ENCODE data around the gene PIGL. TPM values are rescaled to one million over a fixed set of nuclear protein-coding genes. Genes with fewer than 3 reads are reported as not detected.
A peak's percentile ranks its signal among the peaks of the same experiment; 100 is the strongest.

Gene PIGL
- total and polyA plus RNA-seq, 4 experiments from 2014 or later = 8.1 to 71.1 (median 44.0) TPM

- Histone ChIP-seq H3K4me3 (ENCODE audit: low read length in 2 of 2) (no peak overlapping the region), H3K36me3 (ENCODE audit: insufficient read depth, low read length) (no peaks in the 10 kb centered on the region), H3K9me3 (ENCODE audit: control insufficient read depth in 1 of 2, low read length in 2 of 2) (no peaks in the 10 kb centered on the region), H3K4me1 (ENCODE audit: insufficient read depth, low read length) (peaks cover 8% of the 10 kb centered on the region), H3K27ac (ENCODE audit: low read depth, low read length) (no peak overlapping the region), H3K27me3 (ENCODE audit: insufficient read depth, low read length) (no peaks in the 10 kb centered on the region)
- Mint-ChIP-seq H3K9me3 (no peaks in the 10 kb centered on the region), H3K4me1 (peaks cover 9 to 19% (median 16%) of the 10 kb centered on the region in 4 donors), H3K36me3 (peaks cover 35 to 42% of the 10 kb centered on the region in 2 donors), H3K4me3 (peak overlapping the region in 1 of 8 donors; percentile 60), H3K27ac (peak overlapping the region in 1 of 7 donors; percentile 11), H3K27me3 (no peaks in the 10 kb centered on the region)
- CTCF ChIA-PET (ENCODE audit: partially characterized antibody) = no interaction called here
- POLR2A ChIA-PET (ENCODE audit: partially characterized antibody) = no interaction called here
- intact Hi-C loops (cut with micrococcal nuclease) = no loop called here
- DNase-seq = no peak
Observed at GRCh38 chr17:16314189-16314588, 97.2 kb downstream of the PIGL start.

DNA sequence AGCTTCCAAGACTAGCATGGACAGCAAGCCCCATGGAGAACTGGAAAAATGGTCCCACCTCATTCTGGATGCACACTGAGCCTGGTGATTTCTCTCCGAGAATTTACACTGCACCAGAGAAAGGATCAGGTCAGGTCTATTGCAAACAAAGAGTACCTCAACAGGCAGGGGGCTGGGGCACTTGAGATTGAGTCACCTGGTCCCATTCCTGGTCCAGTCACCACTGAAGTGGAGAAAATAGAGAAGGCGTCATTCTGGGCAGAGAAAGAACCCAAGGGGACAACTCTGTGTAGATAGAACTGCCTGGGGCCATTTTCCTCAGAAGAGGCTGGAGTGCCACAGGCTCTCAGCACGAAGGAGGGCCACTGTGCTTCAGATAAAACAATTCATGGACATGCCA is 97.8 kb downstream of the PIGL start:
- POLR2A ChIA-PET (ENCODE audit: partially characterized antibody) = no interaction called here
- no peak overlapping the region for H3K27ac ChIP-seq (ENCODE audit: low read depth, low read length)
- no peak for DNase-seq
- H3K27me3 ChIP-seq (ENCODE audit: insufficient read depth, low read length) = no peaks in the 10 kb centered on the region
- Mint-ChIP-seq H3K9me3 (no peaks in the 10 kb centered on the region), H3K27ac (no peak overlapping the region), H3K27me3 (no peaks in the 10 kb centered on the region), H3K36me3 (peaks cover 39 to 43% of the 10 kb centered on the region in 2 donors), H3K4me1 (peaks cover 9 to 19% (median 16%) of the 10 kb centered on the region in 4 donors), H3K4me3 (no peak overlapping the region)
- H3K4me1 ChIP-seq (ENCODE audit: insufficient read depth, low read length) = peaks cover 8% of the 10 kb centered on the region
- no peaks in the 10 kb centered on the region for H3K36me3 ChIP-seq (ENCODE audit: insufficient read depth, low read length)
- CTCF ChIA-PET (ENCODE audit: partially characterized antibody) = interaction anchor here (0.7 to 1.1 kb wide), 2 partner anchors 11 to 64 kb away, joined by 3 to 4 read pairs; no protein-coding TSS in a partner anchor
- intact Hi-C loops (cut with micrococcal nuclease) = no loop called here
- no peak overlapping the region for H3K4me3 ChIP-seq (ENCODE audit: low read length in 2 of 2)
- no peaks in the 10 kb centered on the region for H3K9me3 ChIP-seq (ENCODE audit: control insufficient read depth in 1 of 2, low read length in 2 of 2)

DNA sequence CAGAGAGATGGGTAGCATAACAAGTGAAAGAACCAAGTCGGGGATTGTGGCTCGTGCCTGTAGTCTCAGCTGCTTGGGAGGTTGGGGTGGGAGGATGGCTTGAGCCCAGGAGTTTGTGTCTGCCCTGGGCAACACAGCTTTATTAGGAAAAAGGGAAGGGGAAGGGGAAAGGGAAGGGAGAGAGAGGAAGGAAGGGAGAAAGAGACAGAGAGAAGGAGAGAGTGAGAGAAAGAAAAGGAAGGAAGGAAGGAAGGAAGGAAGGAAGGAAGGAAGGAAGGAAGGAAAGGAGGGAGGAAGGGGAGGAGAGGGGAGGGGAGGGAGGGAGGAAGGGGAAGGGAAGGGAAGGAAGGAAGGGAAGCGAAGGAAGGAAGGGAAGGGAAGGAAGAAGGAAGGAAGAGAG is 103.0 kb downstream of the PIGL start:
- H3K36me3 Mint-ChIP-seq = peaks cover 30 to 36% of the 10 kb centered on the region in 2 donors

DNA sequence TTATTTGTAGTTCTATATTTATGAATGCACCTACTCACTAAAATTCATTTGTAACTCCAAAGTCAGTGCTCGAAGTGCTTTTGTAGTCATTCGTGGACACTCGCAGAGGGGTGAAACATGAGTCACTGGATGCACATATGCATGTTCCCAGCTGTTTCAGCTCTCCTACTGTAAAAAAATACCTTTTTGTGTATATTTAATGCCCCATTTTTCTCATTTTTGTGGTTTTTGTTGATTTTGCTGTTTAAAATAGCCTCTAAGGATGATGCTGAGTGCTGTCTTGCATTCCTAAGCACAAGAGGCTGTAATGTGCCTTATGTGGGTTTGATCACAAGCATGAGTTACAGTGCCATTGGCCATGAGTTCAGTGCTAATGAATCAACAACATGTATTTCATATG is 105.6 kb downstream of the PIGL start:
- Histone ChIP-seq H3K4me1 (ENCODE audit: insufficient read depth, low read length) (no peaks in the 10 kb centered on the region), H3K27ac (ENCODE audit: low read depth, low read length) (no peak overlapping the region), H3K4me3 (ENCODE audit: low read length in 2 of 2) (no peak overlapping the region), H3K9me3 (ENCODE audit: control insufficient read depth in 1 of 2, low read length in 2 of 2) (no peaks in the 10 kb centered on the region), H3K27me3 (ENCODE audit: insufficient read depth, low read length) (no peaks in the 10 kb centered on the region), H3K36me3 (ENCODE audit: insufficient read depth, low read length) (peaks cover 11% of the 10 kb centered on the region)
- POLR2A ChIA-PET (ENCODE audit: partially characterized antibody) = no interaction called here
- H3K4me3 Mint-ChIP-seq = no peak overlapping the region
- H3K4me1 Mint-ChIP-seq = no peaks in the 10 kb centered on the region
- H3K36me3 Mint-ChIP-seq = peaks cover 33 to 34% of the 10 kb centered on the region in 2 donors
- H3K9me3 Mint-ChIP-seq = no peaks in the 10 kb centered on the region
- intact Hi-C loops (cut with micrococcal nuclease) = no loop called here
- no peaks in the 10 kb centered on the region for H3K27me3 Mint-ChIP-seq
- no peak for DNase-seq
- H3K27ac Mint-ChIP-seq = no peak overlapping the region
- CTCF ChIA-PET (ENCODE audit: partially characterized antibody) = no interaction called here

More for the DNA sequence above, 103.0 kb downstream of the PIGL start:
- peak overlapping the region in 1 of 7 donors; percentile 31 for H3K27ac Mint-ChIP-seq
- no peaks in the 10 kb centered on the region for H3K27me3 Mint-ChIP-seq
- H3K27ac ChIP-seq (ENCODE audit: low read depth, low read length) = no peak overlapping the region
- H3K9me3 Mint-ChIP-seq = no peaks in the 10 kb centered on the region
- no peaks in the 10 kb centered on the region for H3K27me3 ChIP-seq (ENCODE audit: insufficient read depth, low read length)
- DNase-seq = no peak
- no peaks in the 10 kb centered on the region for H3K9me3 ChIP-seq (ENCODE audit: control insufficient read depth in 1 of 2, low read length in 2 of 2)
- H3K4me1 ChIP-seq (ENCODE audit: insufficient read depth, low read length) = no peaks in the 10 kb centered on the region
- intact Hi-C loops (cut with micrococcal nuclease) = no loop called here
- no peak overlapping the region for H3K4me3 ChIP-seq (ENCODE audit: low read length in 2 of 2)
- CTCF ChIA-PET (ENCODE audit: partially characterized antibody) = interaction anchor here (1.4 to 1.5 kb wide), 2 partner anchors 26 to 44 kb away, joined by 3 to 4 read pairs; no protein-coding TSS in a partner anchor
- POLR2A ChIA-PET (ENCODE audit: partially characterized antibody) = no interaction called here
- H3K4me1 Mint-ChIP-seq = no peaks in the 10 kb centered on the region
- no peak overlapping the region for H3K4me3 Mint-ChIP-seq
- no peaks in the 10 kb centered on the region for H3K36me3 ChIP-seq (ENCODE audit: insufficient read depth, low read length)

GRCh38 chr17:16325964-16326363 is 109.0 kb downstream of the PIGL start:
- POLR2A ChIA-PET (ENCODE audit: partially characterized antibody) = no interaction called here
- H3K4me1 Mint-ChIP-seq = peaks cover 0 to 2% (median 0%) of the 10 kb centered on the region in 4 donors
- CTCF ChIA-PET (ENCODE audit: partially characterized antibody) = interaction anchor here (1.1 to 1.9 kb wide), 4 partner anchors 10 to 108 kb away, joined by 3 to 10 read pairs (median 3); no protein-coding TSS in a partner anchor
- H3K9me3 Mint-ChIP-seq = peaks cover 0 to 1% (median 0%) of the 10 kb centered on the region in 8 donors
- H3K36me3 Mint-ChIP-seq = peaks cover 32 to 33% of the 10 kb centered on the region in 2 donors
- no peaks in the 10 kb centered on the region for H3K9me3 ChIP-seq (ENCODE audit: control insufficient read depth in 1 of 2, low read length in 2 of 2)
- no peak overlapping the region for H3K4me3 ChIP-seq (ENCODE audit: low read length in 2 of 2)
- no peaks in the 10 kb centered on the region for H3K27me3 ChIP-seq (ENCODE audit: insufficient read depth, low read length)
- no peaks in the 10 kb centered on the region for H3K4me1 ChIP-seq (ENCODE audit: insufficient read depth, low read length)
- no peak overlapping the region for H3K27ac ChIP-seq (ENCODE audit: low read depth, low read length)
- H3K4me3 Mint-ChIP-seq = no peak overlapping the region
- no peak for DNase-seq
- H3K27me3 Mint-ChIP-seq = no peaks in the 10 kb centered on the region
- intact Hi-C loops (cut with micrococcal nuclease) = no loop called here
- H3K36me3 ChIP-seq (ENCODE audit: insufficient read depth, low read length) = peaks cover 11% of the 10 kb centered on the region
- peak overlapping the region in 3 of 7 donors; percentile 25 to 57 (median 35) for H3K27ac Mint-ChIP-seq

DNA sequence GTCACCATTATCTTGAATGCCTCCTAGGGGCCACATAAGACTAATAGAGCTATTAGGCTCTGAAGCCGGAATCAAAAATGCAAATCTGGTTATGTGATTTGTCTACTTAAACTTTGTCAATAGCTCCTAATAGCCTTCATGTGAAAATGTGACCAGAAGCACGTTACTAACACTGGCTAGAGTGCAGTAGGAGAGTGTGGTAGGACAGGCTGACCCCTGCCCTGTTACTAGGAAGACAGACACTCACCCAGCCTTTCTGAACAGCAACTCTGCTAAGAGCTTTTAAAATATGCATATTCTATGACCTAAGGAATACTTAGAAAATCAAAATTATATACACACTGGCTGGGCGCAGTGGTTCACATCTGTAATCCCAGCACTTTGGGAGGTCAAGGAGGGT is 110.0 kb downstream of the PIGL start:
- no peaks in the 10 kb centered on the region for H3K27me3 Mint-ChIP-seq
- peaks cover 28 to 33% of the 10 kb centered on the region in 2 donors for H3K36me3 Mint-ChIP-seq
- H3K27ac Mint-ChIP-seq = no peak overlapping the region
- peaks cover 11% of the 10 kb centered on the region for H3K36me3 ChIP-seq (ENCODE audit: insufficient read depth, low read length)
- peaks cover 0 to 2% (median 0%) of the 10 kb centered on the region in 4 donors for H3K4me1 Mint-ChIP-seq
- no peak overlapping the region for H3K4me3 Mint-ChIP-seq
- H3K9me3 Mint-ChIP-seq = peaks cover 0 to 1% (median 0%) of the 10 kb centered on the region in 8 donors
- ChIA-PET CTCF (ENCODE audit: partially characterized antibody) (interaction anchor here (1.7 to 1.9 kb wide), 2 partner anchors 10 to 37 kb away, joined by 3 to 10 read pairs; no protein-coding TSS in a partner anchor), POLR2A (ENCODE audit: partially characterized antibody) (no interaction called here)
- intact Hi-C loops (cut with micrococcal nuclease) = no loop called here
- H3K9me3 ChIP-seq (ENCODE audit: control insufficient read depth in 1 of 2, low read length in 2 of 2) = no peaks in the 10 kb centered on the region
- no peaks in the 10 kb centered on the region for H3K27me3 ChIP-seq (ENCODE audit: insufficient read depth, low read length)
- H3K4me3 ChIP-seq (ENCODE audit: low read length in 2 of 2) = no peak overlapping the region
- no peaks in the 10 kb centered on the region for H3K4me1 ChIP-seq (ENCODE audit: insufficient read depth, low read length)
- no peak for DNase-seq
- H3K27ac ChIP-seq (ENCODE audit: low read depth, low read length) = no peak overlapping the region

- no peaks in the 10 kb centered on the region for H3K9me3 ChIP-seq (ENCODE audit: control insufficient read depth in 1 of 2, low read length in 2 of 2)
- DNase-seq = no peak
- H3K36me3 ChIP-seq (ENCODE audit: insufficient read depth, low read length) = peaks cover 11% of the 10 kb centered on the region
- no peaks in the 10 kb centered on the region for H3K27me3 ChIP-seq (ENCODE audit: insufficient read depth, low read length)
- H3K36me3 Mint-ChIP-seq = peaks cover 28 to 30% of the 10 kb centered on the region in 2 donors
- ChIA-PET CTCF (ENCODE audit: partially characterized antibody) (no interaction called here), POLR2A (ENCODE audit: partially characterized antibody) (no interaction called here)
- no peaks in the 10 kb centered on the region for H3K27me3 Mint-ChIP-seq
- H3K27ac ChIP-seq (ENCODE audit: low read depth, low read length) = no peak overlapping the region
- H3K4me3 ChIP-seq (ENCODE audit: low read length in 2 of 2) = no peak overlapping the region
- H3K9me3 Mint-ChIP-seq = peaks cover 0 to 1% (median 0%) of the 10 kb centered on the region in 8 donors
- no peaks in the 10 kb centered on the region for H3K4me1 ChIP-seq (ENCODE audit: insufficient read depth, low read length)
- intact Hi-C loops (cut with micrococcal nuclease) = no loop called here
- no peak overlapping the region for H3K4me3 Mint-ChIP-seq
- peaks cover 0 to 2% (median 0%) of the 10 kb centered on the region in 4 donors for H3K4me1 Mint-ChIP-seq
- no peak overlapping the region for H3K27ac Mint-ChIP-seq
Observed at GRCh38 chr17:16328997-16329396, 112.0 kb downstream of the PIGL start.

Measured in CD4-positive, alpha-beta memory T cell (primary cell).